OCI-LY7 (cell line): ENCODE measurements around the gene ANKRD9. TPM values are rescaled to one million over a fixed set of nuclear protein-coding genes. Genes with fewer than 3 reads are reported as not detected.

Experiments used
- BruUV-seq: library from RNA; stranded (reverse); fragments of 400-500 nt; replicated peaks from 2 replicates; lab custom pipeline; 2021; lab: Mats Ljungman, UMichigan
- CTCF ChIA-PET: fragments of 300-600 bp; sonication (Branson Sonifier 250); formaldehyde crosslinking; loops from one replicate; lab custom pipeline; 2022; ENCODE audit warnings: antibody characterized with exemption; ENCODE audit not compliant: unreplicated experiment; lab: Charles Lee
- POLR2A ChIA-PET: fragments of 300-600 bp; sonication (Branson Sonifier 250); formaldehyde crosslinking; loops from one replicate; lab custom pipeline; 2022; ENCODE audit warnings: antibody characterized with exemption; lab: Charles Lee
- DNase-seq: peaks from one replicate; pipeline ENCODE4 v3.0.0-alpha.2; 2015; ENCODE audit warnings: low spot score
- H2AFZ ChIP-seq: fragments of 200-600 bp; sonication (generic), shearing (Covaris generic); 2 replicates; pipeline ENCODE4 v1.6.1; 2014; ENCODE audit warnings: mild to moderate bottlenecking, antibody characterized with exemption, low read length, moderate library complexity
- H3K27ac ChIP-seq: fragments of 200-600 bp; sonication (generic); 2 replicates; pipeline ENCODE4 v1.5.1; 2014; ENCODE audit warnings: mixed run types, low read depth, mild to moderate bottlenecking, moderate library complexity, low read length, inconsistent platforms; ENCODE audit not compliant: poor library complexity, severe bottlenecking
- H3K36me3 ChIP-seq: fragments of 200-600 bp; sonication (generic); 2 replicates; pipeline ENCODE4 v1.6.1; 2014; ENCODE audit warnings: mild to moderate bottlenecking, antibody characterized with exemption, low read length, moderate library complexity, mixed read lengths; ENCODE audit not compliant: insufficient read depth
- H3K4me1 ChIP-seq: fragments of 200-600 bp; sonication (generic); 2 replicates; pipeline ENCODE4 v1.5.1; 2014; ENCODE audit warnings: mild to moderate bottlenecking, low read length; ENCODE audit not compliant: insufficient read depth, poor library complexity, severe bottlenecking
- H3K4me2 ChIP-seq: fragments of 200-600 bp; sonication (generic); 2 replicates; pipeline ENCODE4 v1.6.1; 2014; ENCODE audit warnings: mild to moderate bottlenecking, low read length
- H3K4me3 ChIP-seq: fragments of 200-600 bp; sonication (generic); 2 replicates; pipeline ENCODE4 v1.5.1; 2014; ENCODE audit warnings: mild to moderate bottlenecking, low read depth, low read length; ENCODE audit not compliant: poor library complexity, severe bottlenecking
- H3K79me2 ChIP-seq: fragments of 200-600 bp; sonication (generic); 2 replicates; pipeline ENCODE4 v1.6.1; 2016; ENCODE audit warnings: low read depth, mild to moderate bottlenecking, low read length, moderate library complexity, mixed read lengths; ENCODE audit not compliant: insufficient read depth
- H3K9me2 ChIP-seq: fragments of 200-600 bp; sonication (generic); 2 replicates; pipeline ENCODE4 v1.6.1; 2016; ENCODE audit warnings: mild to moderate bottlenecking, low read length, mixed read lengths; ENCODE audit not compliant: insufficient read depth
- H3K9me3 ChIP-seq: fragments of 200-600 bp; sonication (generic); 2 replicates; pipeline ENCODE4 v1.6.1; 2014; ENCODE audit warnings: mild to moderate bottlenecking, mixed run types, low read length, mixed read lengths
- H4K20me1 ChIP-seq: fragments of 200-600 bp; sonication (generic); 2 replicates; pipeline ENCODE4 v1.6.1; 2014; ENCODE audit warnings: mild to moderate bottlenecking, antibody characterized with exemption, low read length, moderate library complexity, mixed read lengths; ENCODE audit not compliant: insufficient read depth
- EZH2phosphoT487 ChIP-seq: fragments of 200-600 bp; sonication (generic); IDR thresholded peaks from 2 replicates; pipeline ENCODE4 v1.6.1; 2018; ENCODE audit warnings: low read depth, borderline replicate concordance, mild to moderate bottlenecking, mixed run types, antibody characterized with exemption, low read length, moderate library complexity, mixed read lengths
- intact Hi-C: fragments of 100-400 bp; cut with micrococcal nuclease; formaldehyde crosslinking; loops from one replicate; pipeline ENCODE4 v1.10.0; 2022; ENCODE audit not compliant: unreplicated experiment
- total RNA-seq, 2 experiments: library from RNA; depleted of rRNA in 1 of 2; stranded (reverse); fragments of >200 nt in 1 of 2; shearing (Covaris generic) in 1 of 2; gene quantifications; 2 replicates each; pipeline ENCODE4 v1.2.3, GENCODE V29; 2014 to 2022
- TF ChIP-seq, protein P1 (sequence below): fragments of 200-600 bp; sonication (generic); conservative IDR thresholded peaks from 2 replicates; pipeline ENCODE4 v1.5.1; 2014; ENCODE audit warnings: mild to moderate bottlenecking, antibody characterized with exemption, low read length, moderate library complexity, mixed read lengths

ANKRD9 gene
- total RNA-seq, 2 experiments from 2014 or later: 1.2 to 1.9 TPM

- H3K27ac ChIP-seq: no peak overlapping the region
- ChIA-PET CTCF (no interaction called here), POLR2A (no interaction called here)
- H3K9me2 ChIP-seq: no peaks in the 10 kb centered on the region
- no peaks in the 10 kb centered on the region for H3K9me3 ChIP-seq
- no peaks in the 10 kb centered on the region for H3K79me2 ChIP-seq
- DNase-seq: peak; percentile 43
- H4K20me1 ChIP-seq: no peaks in the 10 kb centered on the region
- TF ChIP-seq EZH2phosphoT487: no peak
- TF ChIP-seq, protein P1, sequence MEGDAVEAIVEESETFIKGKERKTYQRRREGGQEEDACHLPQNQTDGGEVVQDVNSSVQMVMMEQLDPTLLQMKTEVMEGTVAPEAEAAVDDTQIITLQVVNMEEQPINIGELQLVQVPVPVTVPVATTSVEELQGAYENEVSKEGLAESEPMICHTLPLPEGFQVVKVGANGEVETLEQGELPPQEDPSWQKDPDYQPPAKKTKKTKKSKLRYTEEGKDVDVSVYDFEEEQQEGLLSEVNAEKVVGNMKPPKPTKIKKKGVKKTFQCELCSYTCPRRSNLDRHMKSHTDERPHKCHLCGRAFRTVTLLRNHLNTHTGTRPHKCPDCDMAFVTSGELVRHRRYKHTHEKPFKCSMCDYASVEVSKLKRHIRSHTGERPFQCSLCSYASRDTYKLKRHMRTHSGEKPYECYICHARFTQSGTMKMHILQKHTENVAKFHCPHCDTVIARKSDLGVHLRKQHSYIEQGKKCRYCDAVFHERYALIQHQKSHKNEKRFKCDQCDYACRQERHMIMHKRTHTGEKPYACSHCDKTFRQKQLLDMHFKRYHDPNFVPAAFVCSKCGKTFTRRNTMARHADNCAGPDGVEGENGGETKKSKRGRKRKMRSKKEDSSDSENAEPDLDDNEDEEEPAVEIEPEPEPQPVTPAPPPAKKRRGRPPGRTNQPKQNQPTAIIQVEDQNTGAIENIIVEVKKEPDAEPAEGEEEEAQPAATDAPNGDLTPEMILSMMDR: no peak
- H3K4me1 ChIP-seq: peaks cover 11% of the 10 kb centered on the region
- H3K36me3 ChIP-seq: no peaks in the 10 kb centered on the region
- peak overlapping the region; percentile 78 for H3K4me2 ChIP-seq
- intact Hi-C loops: loop anchor here (10.0 kb wide), 1 partner anchor 146 kb away; the partner anchor contains the start of genes CINP and TECPR2
- no TSS peak for BruUV-seq
- H3K4me3 ChIP-seq: peak overlapping the region; percentile 77
- peak overlapping the region; percentile 71; the same call in 1 of the 2 replicates for H2AFZ ChIP-seq
Observed at GRCh38 chr14:102510616-102511520, 1.3 kb upstream of the ANKRD9 start.

- DNase-seq: no peak
Observed at GRCh38 chr14:102508774-102509745, 516 bp downstream of the ANKRD9 start.

More at GRCh38 chr14:102508774-102509745, 516 bp downstream of the ANKRD9 start:
- ChIA-PET POLR2A (no interaction called here), CTCF (interaction anchor here (0.8 kb wide), 1 partner anchor 15 kb away, joined by 3 read pairs; no protein-coding TSS in a partner anchor)
- Histone ChIP-seq H2AFZ (no peak overlapping the region), H3K4me3 (peak overlapping the region; percentile 45), H3K4me1 (peaks cover 11% of the 10 kb centered on the region), H3K9me2 (no peaks in the 10 kb centered on the region), H3K27ac (no peak overlapping the region), H3K36me3 (no peaks in the 10 kb centered on the region), H3K79me2 (no peaks in the 10 kb centered on the region), H3K4me2 (peak overlapping the region; percentile 42; the same call in 1 of the 2 replicates), H3K9me3 (no peaks in the 10 kb centered on the region), H4K20me1 (no peaks in the 10 kb centered on the region)
- intact Hi-C loops: no loop called here
- no peak for TF ChIP-seq EZH2phosphoT487
- TF ChIP-seq, protein P1: no peak
- BruUV-seq: no TSS peak
